Loucy (cell line): Measurements from ENCODE around the gene GNAO1.

ENCODE experiments used
- H2AFZ ChIP-seq: fragments of 200-600 bp; sonication (generic); 2 replicates; pipeline ENCODE4 v1.6.0; 2016; ENCODE audit warnings: antibody characterized with exemption, mild to moderate bottlenecking, low read length, moderate library complexity
- H3F3A ChIP-seq: fragments of 200-600 bp; 2 replicates; pipeline ENCODE4 v1.6.0; 2016; ENCODE audit warnings: antibody characterized with exemption, low read depth, mild to moderate bottlenecking
- H3K27me3 ChIP-seq: fragments of 200-600 bp; sonication (generic); 2 replicates; pipeline ENCODE4 v1.6.1; 2014; ENCODE audit warnings: low read length, mild to moderate bottlenecking; ENCODE audit not compliant: insufficient read depth, poor library complexity, severe bottlenecking
- H3K36me3 ChIP-seq: fragments of 200-600 bp; sonication (generic); 2 replicates; pipeline ENCODE4 v1.6.1; 2016; ENCODE audit warnings: low read length; ENCODE audit not compliant: insufficient read depth
- H3K4me1 ChIP-seq: fragments of 200-600 bp; sonication (generic); 2 replicates; pipeline ENCODE4 v1.5.1; 2014; ENCODE audit warnings: low read length, mild to moderate bottlenecking; ENCODE audit not compliant: insufficient read depth, poor library complexity, severe bottlenecking
- H3K4me2 ChIP-seq: fragments of 200-600 bp; sonication (generic); 2 replicates; pipeline ENCODE4 v1.6.0; 2014; ENCODE audit warnings: antibody characterized with exemption, low read length, low read depth, mild to moderate bottlenecking; ENCODE audit not compliant: poor library complexity, severe bottlenecking
- H3K4me3 ChIP-seq: fragments of 200-600 bp; sonication (generic); 2 replicates; pipeline ENCODE4 v1.5.1; 2014; ENCODE audit warnings: low read length, mild to moderate bottlenecking, mixed read lengths; ENCODE audit not compliant: poor library complexity, severe bottlenecking
- H3K79me2 ChIP-seq: fragments of 200-600 bp; sonication (generic); 2 replicates; pipeline ENCODE4 v1.6.1; 2014; ENCODE audit warnings: low read length; ENCODE audit not compliant: insufficient read depth
- H3K9ac ChIP-seq: fragments of 200-600 bp; sonication (generic); 2 replicates; pipeline ENCODE4 v1.6.0; 2014; ENCODE audit warnings: mild to moderate bottlenecking, low read depth, low read length, moderate library complexity; ENCODE audit not compliant: poor library complexity, severe bottlenecking
- H3K9me2 ChIP-seq: fragments of 200-600 bp; sonication (generic); replicated peaks from 2 replicates; pipeline ENCODE4 v1.6.1; 2016; ENCODE audit warnings: low read depth, low read length, mixed read lengths
- H3K9me3 ChIP-seq: fragments of 200-600 bp; sonication (generic); 2 replicates; pipeline ENCODE4 v1.6.1; 2014; ENCODE audit warnings: mild to moderate bottlenecking, antibody characterized with exemption, low read length, low read depth; ENCODE audit not compliant: insufficient read depth
- H4K20me1 ChIP-seq: fragments of 200-600 bp; sonication (generic); 2 replicates; pipeline ENCODE4 v1.6.0; 2014; ENCODE audit warnings: antibody characterized with exemption, low read length, mild to moderate bottlenecking; ENCODE audit not compliant: insufficient read depth, poor library complexity, severe bottlenecking
- EZH2phosphoT487 ChIP-seq: fragments of 200-600 bp; IDR thresholded peaks from 2 replicates; pipeline ENCODE4 v1.6.1; 2018; ENCODE audit warnings: antibody characterized with exemption, mild to moderate bottlenecking, moderate library complexity, borderline replicate concordance
- TF ChIP-seq, protein P1 (sequence below): fragments of 200-600 bp; sonication (generic); conservative IDR thresholded peaks from 2 replicates; pipeline ENCODE4 v1.5.1; 2014; ENCODE audit warnings: mild to moderate bottlenecking, antibody characterized with exemption, low read length

The GNAO1 gene

DNA sequence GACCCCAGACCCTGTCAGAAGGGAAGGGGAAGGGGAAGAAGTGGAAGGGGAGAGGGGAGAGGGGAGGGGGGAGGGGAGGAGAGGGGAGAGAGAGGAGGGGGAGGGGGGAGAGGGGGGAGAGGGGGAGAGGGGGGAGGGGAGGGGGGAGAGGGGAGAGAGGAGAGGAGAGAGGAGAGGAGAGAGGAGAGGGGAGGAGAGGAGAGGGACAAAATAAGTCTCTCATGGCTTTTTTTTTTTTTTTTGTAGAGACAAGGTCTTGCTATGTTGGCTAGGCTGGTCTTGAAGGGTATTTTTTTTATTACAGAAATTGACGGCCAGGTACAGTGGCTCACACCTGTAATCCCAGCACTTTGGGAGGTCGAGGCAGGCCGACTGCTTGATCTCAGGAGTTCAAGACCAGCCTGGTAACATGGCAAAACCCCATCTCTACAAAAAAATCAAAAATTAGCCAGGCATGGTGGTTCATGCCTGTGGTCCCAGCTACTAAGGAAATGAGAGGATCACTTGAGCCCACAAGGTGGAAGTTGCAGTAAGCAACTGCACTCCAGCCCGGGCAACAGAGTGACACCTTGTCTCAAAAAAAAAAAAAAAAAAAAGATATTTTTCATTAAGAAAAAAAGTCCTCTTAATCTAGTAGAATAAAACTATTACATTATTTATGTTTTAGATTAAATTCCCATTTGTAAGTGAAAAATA is 214.8 kb downstream of the GNAO1 start:
- no peaks in the 10 kb centered on the region for H3K9me2 ChIP-seq
- no peak overlapping the region for H3K4me3 ChIP-seq
- no peaks in the 10 kb centered on the region for H3K9me3 ChIP-seq
- no peak for TF ChIP-seq EZH2phosphoT487
- TF ChIP-seq, protein P1, sequence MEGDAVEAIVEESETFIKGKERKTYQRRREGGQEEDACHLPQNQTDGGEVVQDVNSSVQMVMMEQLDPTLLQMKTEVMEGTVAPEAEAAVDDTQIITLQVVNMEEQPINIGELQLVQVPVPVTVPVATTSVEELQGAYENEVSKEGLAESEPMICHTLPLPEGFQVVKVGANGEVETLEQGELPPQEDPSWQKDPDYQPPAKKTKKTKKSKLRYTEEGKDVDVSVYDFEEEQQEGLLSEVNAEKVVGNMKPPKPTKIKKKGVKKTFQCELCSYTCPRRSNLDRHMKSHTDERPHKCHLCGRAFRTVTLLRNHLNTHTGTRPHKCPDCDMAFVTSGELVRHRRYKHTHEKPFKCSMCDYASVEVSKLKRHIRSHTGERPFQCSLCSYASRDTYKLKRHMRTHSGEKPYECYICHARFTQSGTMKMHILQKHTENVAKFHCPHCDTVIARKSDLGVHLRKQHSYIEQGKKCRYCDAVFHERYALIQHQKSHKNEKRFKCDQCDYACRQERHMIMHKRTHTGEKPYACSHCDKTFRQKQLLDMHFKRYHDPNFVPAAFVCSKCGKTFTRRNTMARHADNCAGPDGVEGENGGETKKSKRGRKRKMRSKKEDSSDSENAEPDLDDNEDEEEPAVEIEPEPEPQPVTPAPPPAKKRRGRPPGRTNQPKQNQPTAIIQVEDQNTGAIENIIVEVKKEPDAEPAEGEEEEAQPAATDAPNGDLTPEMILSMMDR, result no peak
- H3F3A ChIP-seq, result no peaks in the 10 kb centered on the region; the same call in 1 of the 2 replicates
- no peaks in the 10 kb centered on the region for H3K79me2 ChIP-seq
- no peak overlapping the region for H3K9ac ChIP-seq
- H3K27me3 ChIP-seq, result no peaks in the 10 kb centered on the region
- no peak overlapping the region for H2AFZ ChIP-seq
- peaks cover 75% of the 10 kb centered on the region for H3K36me3 ChIP-seq
- H4K20me1 ChIP-seq, result no peaks in the 10 kb centered on the region
- H3K4me1 ChIP-seq, result no peaks in the 10 kb centered on the region
- H3K4me2 ChIP-seq, result no peak overlapping the region
